GM04504 (cell line): Measurements from ENCODE around the gene MCAT.

Experiments
- DNase-seq: peaks from one replicate; pipeline ENCODE4 v3.0.0-alpha.2; 2012; ENCODE audit warnings: low read depth

Gene MCAT

DNA sequence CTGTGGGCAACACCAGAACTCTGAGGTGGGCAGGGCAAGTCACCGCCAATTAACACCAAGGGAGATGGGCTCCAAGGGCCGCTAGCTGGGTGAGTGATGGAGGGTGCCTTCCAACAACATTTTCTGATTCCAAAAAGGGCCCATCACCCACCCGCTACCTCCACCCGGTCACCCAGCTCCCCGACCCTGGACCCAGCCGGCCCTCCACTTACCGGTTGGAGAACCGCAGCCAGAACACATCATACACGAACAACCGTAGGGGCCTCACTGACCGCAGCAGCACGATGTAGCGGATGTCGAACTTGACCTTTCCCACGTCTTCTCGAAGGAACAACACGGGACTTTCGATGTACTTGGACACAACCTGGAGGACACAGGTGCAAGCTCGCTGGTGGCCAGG lies 29.0 kb upstream of the MCAT start:
- no peak for DNase-seq

- DNase-seq = no peak
These were observed 28.4 kb upstream of the MCAT start for GRCh38 chr22:43171607-43172006.

GRCh38 chr22:43171019-43171491 lies 27.9 kb upstream of the MCAT start:
- DNase-seq = no peak

GRCh38 chr22:43170131-43170480 lies 26.9 kb upstream of the MCAT start:
- no peak for DNase-seq

GRCh38 chr22:43169310-43170130 lies 26.3 kb upstream of the MCAT start:
- no peak for DNase-seq

DNA sequence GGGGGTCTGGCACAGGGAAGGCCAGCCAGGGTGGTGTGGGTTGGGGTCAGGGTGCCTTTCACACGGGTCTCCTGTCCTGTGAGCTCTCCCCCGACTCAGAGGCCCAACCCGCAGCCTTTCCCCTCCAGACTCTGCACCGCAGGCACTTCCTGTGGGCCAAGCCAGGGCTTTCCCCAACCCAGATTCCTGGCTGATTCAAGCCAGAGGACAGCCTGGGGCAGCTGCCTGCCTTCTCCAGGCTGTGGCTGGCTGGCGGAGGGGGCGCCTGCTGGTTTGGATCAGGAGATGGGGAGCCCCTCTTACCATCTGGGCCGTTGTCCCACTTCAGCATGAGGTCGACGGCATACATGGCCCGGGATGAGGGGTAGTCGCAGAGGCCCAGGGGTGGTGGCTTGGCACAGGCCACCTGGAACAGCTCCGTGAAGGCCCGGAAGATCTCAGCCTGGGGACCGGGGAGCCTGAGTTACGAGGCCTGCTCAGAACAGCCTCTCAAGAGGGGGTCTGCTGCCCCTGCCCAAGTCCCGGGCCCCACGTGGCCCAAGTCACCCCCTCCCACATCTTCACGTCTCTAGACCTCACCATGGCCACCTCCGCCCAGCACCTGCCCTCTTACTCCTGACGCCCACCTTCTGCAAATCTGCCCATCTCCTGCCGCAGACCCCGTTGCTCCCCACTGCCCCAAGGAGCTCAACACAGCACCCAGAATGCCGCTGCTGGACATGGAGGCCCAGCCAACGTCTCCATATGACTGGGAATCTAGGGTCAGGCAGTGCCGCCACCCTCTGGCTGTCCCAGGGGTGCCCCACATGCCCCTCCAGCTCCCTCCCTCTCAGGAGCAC lies 25.5 kb upstream of the MCAT start:
- DNase-seq = no peak

- no peak for DNase-seq
These were observed 23.9 kb upstream of the MCAT start for GRCh38 chr22:43167001-43167589.

- DNase-seq = no peak
These were observed 23.1 kb upstream of the MCAT start for GRCh38 chr22:43166132-43166930.

DNA sequence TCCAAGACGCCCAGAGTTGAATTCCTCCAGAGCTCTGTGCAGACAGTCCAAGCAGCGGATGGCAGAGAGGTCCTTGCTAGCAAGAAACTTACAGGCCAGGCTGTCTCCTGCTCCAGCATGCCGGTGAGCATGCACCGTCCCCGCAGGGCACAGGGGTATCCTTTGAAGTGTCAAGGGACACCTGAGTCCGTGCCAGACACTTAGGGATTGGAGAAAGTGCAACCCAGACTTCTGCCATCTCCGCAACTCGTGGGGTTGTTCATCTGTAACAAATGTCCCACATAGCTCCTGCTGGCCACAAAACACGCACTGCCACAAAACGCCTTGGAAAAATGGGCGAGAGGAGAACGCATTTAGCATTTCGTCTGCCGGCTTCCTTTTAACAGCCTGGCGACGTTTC lies 21.4 kb upstream of the MCAT start:
- no peak for DNase-seq

DNA sequence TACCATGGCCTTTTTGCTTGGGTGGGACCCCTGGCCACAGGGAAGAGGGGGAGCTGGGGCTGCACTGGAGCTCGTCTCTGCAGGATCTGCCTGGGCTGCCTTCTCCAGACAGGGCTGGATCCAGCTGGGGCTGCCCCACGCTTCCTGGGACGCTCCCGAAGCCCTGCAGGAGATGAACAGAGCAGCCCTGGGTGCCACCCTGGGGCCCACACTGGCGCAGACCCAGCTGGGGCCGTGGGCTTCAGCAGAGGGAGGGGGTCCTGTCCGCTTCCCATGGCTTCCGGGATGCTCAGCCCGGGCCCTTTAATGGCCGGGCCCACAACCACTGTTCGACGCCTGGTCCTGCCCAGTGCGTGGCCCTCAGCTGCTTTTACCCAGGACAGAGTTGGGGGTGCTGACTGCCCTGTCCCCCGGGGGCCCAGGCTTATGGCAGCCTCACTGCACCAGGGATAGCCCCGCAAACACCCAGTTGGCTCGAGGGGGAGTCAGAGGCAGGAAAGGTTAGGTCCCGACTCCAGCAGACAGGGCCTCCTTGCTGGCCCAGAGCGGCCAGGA lies 20.1 kb upstream of the MCAT start:
- no peak for DNase-seq

DNA sequence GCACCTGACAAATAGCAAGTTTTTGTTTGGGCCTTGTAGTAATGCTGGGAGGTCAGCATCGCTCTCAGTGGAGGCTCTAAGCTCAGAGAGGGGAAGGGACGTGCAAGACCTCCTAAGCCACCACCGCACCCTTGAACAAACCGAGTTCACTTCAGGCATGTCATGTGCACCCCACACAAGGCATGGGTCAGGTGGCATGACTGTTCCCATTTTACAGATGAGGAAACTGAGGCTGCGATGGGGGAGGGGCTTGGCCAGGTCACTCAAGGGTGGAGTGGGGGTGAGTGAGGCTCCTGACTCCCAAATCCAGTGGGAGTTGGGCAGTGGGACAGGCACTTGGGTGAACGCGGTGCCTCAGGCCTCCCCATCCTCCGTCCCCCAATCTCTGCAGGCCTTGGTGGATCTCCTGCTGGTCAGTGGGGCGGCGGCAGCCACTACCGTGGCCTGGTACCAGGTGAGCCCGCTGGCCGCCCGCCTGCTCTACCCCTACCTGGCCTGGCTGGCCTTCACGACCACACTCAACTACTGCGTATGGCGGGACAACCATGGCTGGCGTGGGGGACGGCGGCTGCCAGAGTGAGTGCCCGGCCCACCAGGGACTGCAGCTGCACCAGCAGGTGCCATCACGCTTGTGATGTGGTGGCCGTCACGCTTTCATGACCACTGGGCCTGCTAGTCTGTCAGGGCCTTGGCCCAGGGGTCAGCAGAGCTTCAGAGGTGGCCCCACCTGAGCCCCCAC lies 19.4 kb upstream of the MCAT start:
- no peak for DNase-seq

DNA sequence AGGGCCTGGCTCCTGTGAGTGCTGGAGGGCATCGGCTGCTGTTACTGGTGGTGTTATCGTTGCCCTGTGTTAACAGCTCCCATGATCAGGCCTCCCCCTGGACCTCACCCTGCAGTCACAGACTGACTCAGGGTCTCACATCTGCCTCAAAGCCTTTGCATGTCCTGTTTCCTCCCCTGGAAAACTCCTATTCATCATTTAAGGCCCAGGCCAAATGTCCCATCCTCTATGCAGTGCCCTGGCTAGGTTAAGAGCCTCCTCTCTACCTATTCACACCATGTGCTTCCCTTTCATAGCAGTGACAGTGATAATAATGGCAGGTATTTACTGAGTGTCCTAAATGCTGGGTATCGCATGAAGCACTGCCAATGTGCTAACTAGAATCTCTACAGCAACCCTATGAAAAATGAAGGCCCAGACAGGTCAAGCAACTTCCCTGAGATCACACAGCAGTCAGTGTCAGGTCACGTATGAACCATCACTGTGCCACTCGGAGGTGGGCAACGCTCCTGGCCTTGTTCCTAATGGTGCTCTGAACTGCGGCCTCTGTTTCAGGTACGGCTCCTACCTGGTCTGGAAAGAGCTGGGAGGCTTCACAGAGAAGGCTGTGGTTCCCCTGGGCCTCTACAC lies 17.4 kb upstream of the MCAT start:
- no peak for DNase-seq

GRCh38 chr22:43159484-43160178 lies 16.4 kb upstream of the MCAT start:
- DNase-seq = no peak

GRCh38 chr22:43158778-43159483 lies 15.7 kb upstream of the MCAT start:
- DNase-seq = no peak

- no peak for DNase-seq
These were observed 14.8 kb upstream of the MCAT start for GRCh38 chr22:43157874-43158546.

GRCh38 chr22:43156413-43156812 lies 13.2 kb upstream of the MCAT start:
- DNase-seq = no peak

- no peak for DNase-seq
These were observed 12.6 kb upstream of the MCAT start for GRCh38 chr22:43155789-43156188.

GRCh38 chr22:43154887-43155536 lies 11.8 kb upstream of the MCAT start:
- no peak for DNase-seq
